ENCODE data around the gene CTSD.

CTSD gene

DNA sequence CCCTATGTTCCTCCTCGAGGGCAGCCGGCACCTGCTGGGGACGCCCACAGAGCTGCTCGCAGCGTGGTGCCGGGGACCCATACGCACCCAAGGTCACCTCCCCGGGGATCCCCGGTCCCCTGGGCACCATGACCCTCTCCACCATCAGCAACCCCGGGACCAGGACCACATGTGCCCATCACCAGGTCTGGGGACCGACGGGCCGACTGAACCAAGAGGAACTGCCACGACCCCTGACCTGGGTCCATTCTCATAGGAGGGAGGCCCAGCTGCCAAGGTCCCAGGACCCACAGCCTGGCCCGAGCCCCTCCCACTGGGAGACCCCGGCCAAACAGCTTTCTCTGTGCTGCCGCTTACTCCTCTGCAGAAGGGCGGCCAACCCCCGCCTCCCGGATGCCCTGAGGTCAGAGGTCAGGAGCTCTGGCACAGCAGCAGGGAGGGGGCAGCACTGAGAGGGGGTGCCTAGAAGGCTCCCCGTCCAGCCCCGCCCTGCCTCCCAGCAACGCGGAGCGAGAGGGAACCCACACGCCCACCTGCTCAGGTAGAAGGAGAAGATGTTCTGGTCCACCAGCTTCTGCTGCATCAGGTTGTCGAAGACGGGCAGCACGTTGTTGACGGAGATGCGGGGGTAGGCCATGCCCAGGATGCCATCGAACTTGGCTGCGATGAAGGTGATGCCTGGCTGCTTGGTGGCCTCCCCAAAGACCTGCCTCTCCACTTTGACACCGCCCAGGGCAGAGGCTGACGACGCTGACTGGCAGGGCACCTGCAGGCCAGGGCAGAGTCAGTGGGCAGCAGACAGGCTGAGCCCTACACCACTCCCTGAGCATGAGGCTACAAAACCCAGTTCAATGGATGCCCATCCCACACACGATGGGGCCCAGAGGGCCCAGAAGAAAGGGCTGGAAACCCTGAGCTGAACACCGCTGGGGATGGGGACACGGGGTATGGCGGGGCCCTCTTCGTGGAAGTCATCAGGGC lies 6.6 kb downstream of the CTSD start:
- no peak for DNase-seq (ENCODE audit: low read depth in 2 of 3, low spot score in 1 of 3)

DNA sequence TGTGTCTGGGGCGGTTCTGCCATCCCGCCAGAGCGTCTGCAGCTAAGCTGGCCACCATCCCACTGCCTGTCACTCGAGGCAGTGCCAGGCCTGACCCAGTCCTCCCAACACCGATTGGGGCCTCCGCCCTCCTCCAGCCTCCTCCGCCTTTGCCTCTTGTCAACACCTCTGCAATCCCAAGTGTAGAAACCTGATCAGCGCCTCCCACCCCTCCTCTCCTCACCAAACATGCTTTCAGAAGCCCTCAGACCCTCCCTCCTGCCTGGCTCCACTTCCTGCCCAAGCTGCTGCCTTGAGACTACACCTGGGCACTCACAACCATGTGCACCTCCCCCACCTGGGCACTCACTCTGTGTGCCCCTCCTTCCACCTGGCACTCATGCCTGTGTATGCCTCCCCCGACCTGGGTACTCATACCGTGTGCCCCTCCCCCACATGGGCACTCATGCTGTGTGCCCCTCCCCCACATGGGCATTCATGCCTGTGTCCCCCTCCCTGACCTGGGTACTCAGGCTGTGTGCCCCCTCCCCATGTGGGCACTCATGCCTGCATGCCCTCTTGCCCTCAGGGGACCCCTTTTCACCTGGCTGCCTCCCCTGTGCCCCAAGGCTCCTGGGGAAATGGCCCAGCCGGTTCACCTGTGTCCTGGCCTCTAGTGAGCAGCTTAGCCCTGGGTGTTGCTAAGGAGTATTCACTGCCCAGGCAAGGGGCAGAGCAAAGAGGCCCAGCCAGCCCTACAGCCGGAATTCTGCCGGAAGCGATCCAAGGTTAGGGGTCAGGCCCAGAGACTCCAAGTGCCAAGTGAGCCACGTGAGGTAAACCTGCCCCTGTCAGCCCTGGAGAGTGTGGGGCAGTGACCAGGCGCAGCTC lies 7.8 kb downstream of the CTSD start:
- no peak for DNase-seq (ENCODE audit: low read depth in 2 of 3, low spot score in 1 of 3)

GRCh38 chr11:1755344-1755691 lies 8.4 kb downstream of the CTSD start:
- DNase-seq (ENCODE audit: low read depth in 2 of 3, low spot score in 1 of 3) = no peak

GRCh38 chr11:1754376-1755150 lies 9.2 kb downstream of the CTSD start:
- no peak for DNase-seq (ENCODE audit: low read depth in 2 of 3, low spot score in 1 of 3)

DNA sequence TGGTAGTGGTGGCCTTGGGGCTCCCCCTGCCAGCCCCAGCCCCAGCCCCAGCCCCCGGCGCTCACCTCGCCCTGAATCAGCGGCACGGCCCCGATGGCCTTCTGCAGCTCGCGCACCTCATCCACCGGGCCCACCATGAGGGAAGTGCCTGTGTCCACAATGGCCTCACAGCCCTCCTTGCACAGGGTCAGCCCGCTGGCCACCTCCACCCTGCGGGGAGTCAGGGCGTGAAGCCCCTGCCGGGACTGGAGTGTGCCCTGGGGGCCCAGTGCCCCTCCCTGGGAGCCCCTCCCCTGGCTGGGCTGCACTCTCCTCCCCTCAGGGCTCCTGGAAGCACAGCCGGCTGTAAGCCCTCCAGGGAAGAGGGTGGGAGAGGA lies 9.8 kb downstream of the CTSD start:
- no peak for DNase-seq (ENCODE audit: low read depth in 2 of 3, low spot score in 1 of 3)

GRCh38 chr11:1753229-1753928 lies 10.3 kb downstream of the CTSD start:
- no peak for DNase-seq (ENCODE audit: low read depth in 2 of 3, low spot score in 1 of 3)

DNA sequence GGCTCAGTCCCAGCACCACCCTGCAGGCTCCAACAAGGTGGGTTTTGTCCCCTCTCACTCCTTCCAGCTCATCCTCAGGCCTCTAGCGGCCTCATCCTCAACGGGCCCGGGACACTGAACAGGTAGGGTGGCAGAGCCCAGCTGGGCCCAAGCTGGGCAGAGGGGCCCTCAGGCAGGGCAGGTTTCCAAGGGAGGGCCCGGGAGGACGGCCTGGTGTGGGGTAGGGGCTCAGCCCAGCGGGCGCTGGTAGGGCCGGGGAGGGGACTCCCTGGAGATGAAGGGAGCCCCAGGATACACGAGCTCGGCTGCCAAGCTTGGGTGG lies 10.9 kb downstream of the CTSD start:
- no peak for DNase-seq (ENCODE audit: low read depth in 2 of 3, low spot score in 1 of 3)

- DNase-seq (ENCODE audit: low read depth in 2 of 3, low spot score in 1 of 3) = no peak
Observed at GRCh38 chr11:1751999-1752906, 11.5 kb downstream of the CTSD start.

- DNase-seq (ENCODE audit: low read depth in 2 of 3, low spot score in 1 of 3) = no peak
Observed at GRCh38 chr11:1751531-1751921, 12.2 kb downstream of the CTSD start.

DNA sequence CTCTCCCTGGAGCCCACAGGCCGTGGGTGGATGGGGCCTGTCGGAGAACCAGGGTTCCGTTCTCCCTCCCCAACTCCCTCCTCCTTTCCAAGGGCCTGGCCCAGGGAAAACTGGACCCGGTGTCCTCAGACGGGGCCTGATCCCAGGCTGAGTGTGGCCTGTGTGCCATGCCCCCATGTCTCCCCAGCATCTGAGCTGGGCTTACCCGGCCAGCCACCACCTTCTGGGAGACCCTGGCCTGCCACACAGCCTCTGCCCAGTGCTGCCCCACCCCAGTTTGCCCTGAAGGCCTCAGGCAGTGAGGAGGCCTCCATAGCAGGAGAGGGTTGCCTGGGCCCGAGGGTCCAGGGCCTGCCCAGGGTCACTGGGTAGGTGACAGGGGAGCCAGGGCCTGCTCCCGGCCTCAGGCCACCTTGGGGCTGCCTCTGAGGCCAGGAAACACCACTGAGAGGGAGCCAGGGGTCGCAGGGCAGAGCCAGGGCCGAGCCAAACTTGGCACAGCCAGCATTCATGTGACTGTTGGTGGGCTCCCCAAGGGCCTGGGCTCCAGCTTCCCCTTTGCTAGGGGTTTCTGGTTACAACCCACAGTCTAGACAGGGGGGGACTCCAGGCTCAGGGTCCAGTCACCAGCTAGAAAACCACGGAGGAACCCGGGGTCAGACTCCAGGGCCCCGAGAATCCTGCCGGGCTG lies 12.7 kb downstream of the CTSD start:
- DNase-seq (ENCODE audit: low read depth in 2 of 3, low spot score in 1 of 3) = no peak

GRCh38 chr11:1750481-1750839 lies 13.3 kb downstream of the CTSD start, which contains the start of gene IFITM10:
TSS of gene IFITM10 (minus strand) at chr11:1750595. CDS start at chr11:1750442, 153 bp downstream.
- DNase-seq (ENCODE audit: low read depth in 2 of 3, low spot score in 1 of 3) = no peak

GRCh38 chr11:1749395-1750351 lies 14.1 kb downstream of the CTSD start:
- DNase-seq (ENCODE audit: low read depth in 2 of 3, low spot score in 1 of 3) = no peak

DNA sequence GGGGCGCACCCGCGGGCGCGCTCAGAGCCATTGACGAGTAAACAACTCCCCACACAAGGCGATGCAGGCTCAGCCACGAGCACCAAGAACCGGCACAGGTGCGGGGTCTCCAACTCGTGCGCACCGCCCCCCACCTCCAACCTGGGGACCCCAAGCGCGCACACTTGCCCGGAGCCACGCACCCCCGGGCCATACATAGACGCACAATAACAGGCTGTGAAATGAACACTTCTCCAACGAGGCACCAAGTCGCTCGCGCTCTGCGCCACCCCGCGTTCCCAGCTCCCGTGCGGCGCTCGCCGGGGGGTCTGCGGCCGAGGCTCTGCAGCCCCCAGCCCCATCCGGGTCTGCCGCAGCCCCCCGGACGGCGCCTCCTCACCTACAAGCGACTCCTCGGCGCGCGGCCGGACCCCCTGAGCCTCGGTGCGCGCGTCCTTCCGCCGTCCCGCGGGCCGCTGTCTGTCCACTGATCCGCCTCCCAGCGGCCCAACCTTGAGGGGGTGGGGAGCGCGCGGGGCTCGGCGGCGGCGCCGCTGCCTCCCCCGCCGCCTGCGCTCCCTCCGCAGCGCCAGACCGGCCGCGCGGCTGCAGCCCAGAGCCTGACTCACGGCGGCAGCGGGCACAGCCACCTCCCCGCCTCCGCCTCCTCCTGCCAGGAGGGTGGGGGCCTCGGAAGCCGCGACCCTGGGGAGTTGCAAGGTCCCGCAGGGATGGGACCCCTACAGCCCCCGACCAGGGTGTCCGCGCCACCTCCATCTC lies 14.9 kb downstream of the CTSD start:
- no peak for DNase-seq (ENCODE audit: low read depth in 2 of 3, low spot score in 1 of 3)

DNA sequence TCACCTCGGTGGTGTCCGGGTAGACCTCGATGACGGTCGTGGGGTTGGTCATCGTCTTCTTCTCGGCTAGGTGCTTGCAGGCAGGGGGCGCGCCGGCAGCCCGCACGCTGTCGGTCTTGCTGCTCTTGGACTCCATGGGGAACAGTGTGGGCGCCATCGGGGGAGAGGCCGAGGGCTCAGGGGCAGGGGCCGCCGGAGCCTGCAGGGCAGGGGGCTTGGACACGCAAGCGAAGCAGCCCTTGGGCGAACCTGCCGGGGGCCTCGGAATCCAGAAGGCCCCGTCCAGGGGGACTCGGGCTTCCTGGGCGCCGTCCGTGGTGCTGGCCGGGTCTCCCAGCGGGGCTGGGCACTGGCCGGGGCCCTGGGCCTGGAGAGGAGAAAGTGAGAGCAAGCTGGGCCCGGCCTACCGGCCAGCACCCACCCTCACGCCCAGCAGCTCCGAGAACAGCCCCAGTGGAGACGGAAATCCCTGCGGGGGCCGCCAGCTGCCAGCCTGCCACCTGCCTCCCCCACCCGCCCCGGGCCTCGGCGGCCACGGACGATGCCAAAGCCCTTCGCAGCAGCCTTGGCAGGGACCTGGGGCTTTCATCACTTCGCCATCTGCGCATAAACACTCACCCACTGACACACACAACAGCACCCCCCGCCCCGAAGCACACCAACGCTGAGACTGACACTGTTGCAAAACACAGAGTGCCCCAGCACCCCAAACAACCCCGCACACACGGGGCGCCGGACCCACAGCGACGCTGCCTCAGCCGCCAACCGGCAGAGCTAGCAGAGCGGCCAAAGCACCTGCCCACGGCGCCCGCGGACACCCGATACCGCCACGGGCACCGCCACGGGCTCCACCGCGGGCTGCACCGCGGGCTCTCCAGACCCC lies 15.7 kb downstream of the CTSD start:
- no peak for DNase-seq (ENCODE audit: low read depth in 2 of 3, low spot score in 1 of 3)

- DNase-seq (ENCODE audit: low read depth in 2 of 3, low spot score in 1 of 3) = no peak
Observed at GRCh38 chr11:1746956-1747752, 16.6 kb downstream of the CTSD start.

DNA sequence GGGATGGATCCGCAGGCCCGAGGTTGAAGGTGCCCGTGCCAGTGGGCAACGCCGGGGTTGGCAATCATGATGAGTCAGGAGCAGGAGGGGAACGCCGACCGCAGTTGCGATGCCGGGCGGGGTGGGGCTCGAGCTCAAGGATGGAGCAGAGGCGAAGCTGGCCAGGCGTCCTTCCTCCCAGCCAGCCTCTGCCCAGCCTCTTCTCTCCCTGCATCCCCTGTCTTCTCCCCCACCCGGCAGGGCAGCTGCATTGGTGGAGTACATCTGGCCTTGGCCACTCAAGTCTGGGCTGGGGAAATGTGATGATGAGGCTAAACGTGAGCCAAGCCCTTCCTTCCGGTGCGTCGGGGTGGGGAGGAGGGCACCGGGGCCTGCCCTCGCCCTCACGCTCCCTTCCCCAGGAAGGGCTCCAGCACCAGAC lies 17.2 kb downstream of the CTSD start:
- DNase-seq (ENCODE audit: low read depth in 2 of 3, low spot score in 1 of 3) = no peak
